OCI-LY7 (cell line): Measurements from ENCODE around the gene BZW1.

Experiments used
- CTCF ChIP-seq: fragments of 200-600 bp; sonication (generic); conservative IDR thresholded peaks from 2 replicates; pipeline ENCODE4 v1.5.1; 2014; ENCODE audit warnings: mild to moderate bottlenecking, antibody characterized with exemption, low read length, moderate library complexity, mixed read lengths
- EZH2phosphoT487 ChIP-seq: fragments of 200-600 bp; sonication (generic); IDR thresholded peaks from 2 replicates; pipeline ENCODE4 v1.6.1; 2018; ENCODE audit warnings: low read depth, borderline replicate concordance, mild to moderate bottlenecking, mixed run types, antibody characterized with exemption, low read length, moderate library complexity, mixed read lengths

- no peak for TF ChIP-seq CTCF
- no peak for TF ChIP-seq EZH2phosphoT487
Measured at GRCh38 chr2:200774920-200775319, 36.8 kb upstream of the BZW1 start.
